CD4-positive, alpha-beta T cell (primary cell): ENCODE measurements around the gene L1CAM. TPM values are rescaled to one million over a fixed set of nuclear protein-coding genes. Genes with fewer than 3 reads are reported as not detected.

Source experiments
- ATAC-seq: fragments of 200-7000 bp; cut with Tn5 transposase; one replicate; pipeline ENCODE4 v1.10.0; 2022; ENCODE audit warnings: mild to moderate bottlenecking; ENCODE audit not compliant: poor library complexity
- CTCF ChIA-PET: fragments of 350-600 bp; sonication (Branson Sonifier 250); formaldehyde crosslinking; loops from one replicate; lab custom pipeline; 2021; ENCODE audit warnings: antibody characterized with exemption, inconsistent platforms; lab: Charles Lee
- POLR2A ChIA-PET: fragments of 350-600 bp; sonication (Branson Sonifier 250); formaldehyde crosslinking; loops from one replicate; lab custom pipeline; 2021; ENCODE audit warnings: antibody characterized with exemption, inconsistent platforms; lab: Charles Lee
- DNase-seq, 14 experiments: peaks; one replicate each; pipeline ENCODE4 v3.0.0-alpha.2; 2013 to 2020; ENCODE audit warnings: mixed read lengths in 2 of 14
- H3K27ac ChIP-seq, 2 donors: one replicate each; pipeline versions ENCODE4 v1.5.1 to v1.7.0; 2013; ENCODE audit warnings: low read length in 2 of 2, low read depth in 1 of 2, mild to moderate bottlenecking in 1 of 2
- H3K27me3 ChIP-seq, 2 experiments: 1 replicate in 1 of 2; 2 replicates in 1 of 2; pipeline versions ENCODE4 v1.6.1 to v1.7.0; 2013; ENCODE audit warnings: low read length in 2 of 2, control low read depth in 1 of 2, mild to moderate bottlenecking in 1 of 2, moderate library complexity in 1 of 2; ENCODE audit not compliant: insufficient read depth in 2 of 2, control insufficient read depth in 1 of 2
- H3K36me3 ChIP-seq: one replicate; pipeline ENCODE4 v1.6.1; 2013; ENCODE audit warnings: low read length, control low read depth; ENCODE audit not compliant: insufficient read depth
- H3K4me1 ChIP-seq: one replicate; pipeline ENCODE4 v1.6.1; 2013; ENCODE audit warnings: low read length, control low read depth; ENCODE audit not compliant: insufficient read depth
- H3K4me3 ChIP-seq: one replicate; pipeline ENCODE4 v1.5.1; 2013; ENCODE audit warnings: mild to moderate bottlenecking, low read length, moderate library complexity
- H3K9me3 ChIP-seq, 2 experiments: 1 replicate in 1 of 2; 2 replicates in 1 of 2; pipeline versions ENCODE4 v1.6.1 to v1.7.0; 2013; ENCODE audit warnings: low read length in 2 of 2, mild to moderate bottlenecking in 2 of 2, control low read depth in 1 of 2, moderate library complexity in 1 of 2; ENCODE audit not compliant: control insufficient read depth in 1 of 2, insufficient read depth in 1 of 2
- H3K27ac Mint-ChIP-seq: one replicate; pipeline ENCODE4 v1.8.0; 2020; ENCODE audit warnings: mixed read lengths
- H3K27me3 Mint-ChIP-seq: one replicate; pipeline ENCODE4 v1.8.0; 2021; ENCODE audit warnings: mixed read lengths
- H3K36me3 Mint-ChIP-seq: one replicate; pipeline ENCODE4 v1.8.0; 2021; ENCODE audit warnings: low read depth, mixed read lengths
- H3K4me1 Mint-ChIP-seq: one replicate; pipeline ENCODE4 v1.8.0; 2021; ENCODE audit warnings: low read depth, mixed read lengths
- H3K4me3 Mint-ChIP-seq: one replicate; pipeline ENCODE4 v1.8.0; 2020; ENCODE audit warnings: mild to moderate bottlenecking, mixed read lengths
- H3K9me3 Mint-ChIP-seq: one replicate; pipeline ENCODE4 v1.8.0; 2020; ENCODE audit warnings: mixed read lengths
- intact Hi-C, 2 experiments: fragments of 100-400 bp; cut with DNase I in 1 of 2; cut with micrococcal nuclease in 1 of 2; formaldehyde crosslinking; loops; one replicate each; pipeline versions ENCODE4 v1.15.1 to v1.9.0; 2023 to 2025; cut with DNase I, micrococcal nuclease
- total RNA-seq, 174 experiments: library from RNA in 2 of 174; stranded (reverse) in 2 of 174; gene quantifications; one replicate each; pipeline ENCODE4 v1.2.3 and lab custom pipeline; 2021 to 2026
- TF ChIP-seq, protein P1 (sequence below): fragments of 200-600 bp; IDR thresholded peaks from one replicate; pipeline ENCODE4 v1.8.0; 2022; ENCODE audit warnings: antibody characterized with exemption, mild to moderate bottlenecking

L1CAM gene
- total RNA-seq, 2 experiments from 2014 or later, result 0.89 to 1.2 TPM

DNA sequence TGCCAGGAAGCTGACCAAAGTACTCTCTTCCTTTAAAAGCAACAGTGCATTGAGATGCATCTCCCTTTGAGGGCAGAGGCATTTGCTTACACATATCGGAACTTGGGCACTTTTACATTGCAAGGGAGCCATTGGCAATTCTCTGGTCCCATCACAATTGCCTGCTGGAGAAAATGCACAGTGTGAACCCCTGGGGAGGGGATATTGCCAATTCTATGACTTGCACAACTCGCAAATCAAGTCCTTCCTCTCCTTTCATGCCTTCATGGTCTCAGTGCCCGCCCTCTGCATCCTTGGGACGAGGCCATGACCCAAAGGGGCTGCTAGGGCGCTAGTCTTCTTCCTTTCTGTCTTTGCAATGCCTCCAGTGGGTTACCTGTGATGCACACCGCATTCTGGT, 40.8 kb downstream of the L1CAM start:
- Histone ChIP-seq H3K4me1 (no peaks in the 10 kb centered on the region), H3K9me3 (no peaks in the 10 kb centered on the region), H3K36me3 (no peaks in the 10 kb centered on the region), H3K27ac (no peak overlapping the region), H3K27me3 (no peaks in the 10 kb centered on the region), H3K4me3 (no peak overlapping the region)
- DNase-seq (no peak), ATAC-seq (no peak)
- Mint-ChIP-seq H3K4me1 (no peaks in the 10 kb centered on the region), H3K4me3 (no peak overlapping the region), H3K36me3 (no peaks in the 10 kb centered on the region), H3K27ac (no peak overlapping the region), H3K27me3 (peaks cover 6% of the 10 kb centered on the region), H3K9me3 (no peaks in the 10 kb centered on the region)
- TF ChIP-seq, protein P1, sequence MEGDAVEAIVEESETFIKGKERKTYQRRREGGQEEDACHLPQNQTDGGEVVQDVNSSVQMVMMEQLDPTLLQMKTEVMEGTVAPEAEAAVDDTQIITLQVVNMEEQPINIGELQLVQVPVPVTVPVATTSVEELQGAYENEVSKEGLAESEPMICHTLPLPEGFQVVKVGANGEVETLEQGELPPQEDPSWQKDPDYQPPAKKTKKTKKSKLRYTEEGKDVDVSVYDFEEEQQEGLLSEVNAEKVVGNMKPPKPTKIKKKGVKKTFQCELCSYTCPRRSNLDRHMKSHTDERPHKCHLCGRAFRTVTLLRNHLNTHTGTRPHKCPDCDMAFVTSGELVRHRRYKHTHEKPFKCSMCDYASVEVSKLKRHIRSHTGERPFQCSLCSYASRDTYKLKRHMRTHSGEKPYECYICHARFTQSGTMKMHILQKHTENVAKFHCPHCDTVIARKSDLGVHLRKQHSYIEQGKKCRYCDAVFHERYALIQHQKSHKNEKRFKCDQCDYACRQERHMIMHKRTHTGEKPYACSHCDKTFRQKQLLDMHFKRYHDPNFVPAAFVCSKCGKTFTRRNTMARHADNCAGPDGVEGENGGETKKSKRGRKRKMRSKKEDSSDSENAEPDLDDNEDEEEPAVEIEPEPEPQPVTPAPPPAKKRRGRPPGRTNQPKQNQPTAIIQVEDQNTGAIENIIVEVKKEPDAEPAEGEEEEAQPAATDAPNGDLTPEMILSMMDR, result no peak
- ChIA-PET CTCF (no interaction called here), POLR2A (no interaction called here)
- intact Hi-C loops, result no loop called here

- ChIA-PET CTCF (no interaction called here), POLR2A (no interaction called here)
- no peak overlapping the region for H3K27ac Mint-ChIP-seq
- TF ChIP-seq, protein P1, result no peak
- no peak overlapping the region for H3K27ac ChIP-seq
- H3K4me3 Mint-ChIP-seq, result no peak overlapping the region
- no peaks in the 10 kb centered on the region for H3K9me3 ChIP-seq
- no peaks in the 10 kb centered on the region for H3K36me3 ChIP-seq
- no peaks in the 10 kb centered on the region for H3K4me1 Mint-ChIP-seq
- DNase-seq (no peak), ATAC-seq (no peak)
- H3K4me3 ChIP-seq, result no peak overlapping the region
- intact Hi-C loops, result no loop called here
- H3K27me3 Mint-ChIP-seq, result peaks cover 6% of the 10 kb centered on the region
- H3K9me3 Mint-ChIP-seq, result no peaks in the 10 kb centered on the region
- no peaks in the 10 kb centered on the region for H3K36me3 Mint-ChIP-seq
- H3K4me1 ChIP-seq, result no peaks in the 10 kb centered on the region
- no peaks in the 10 kb centered on the region for H3K27me3 ChIP-seq
Measured at GRCh38 chrX:153844509-153845082, 41.4 kb downstream of the L1CAM start.

DNA sequence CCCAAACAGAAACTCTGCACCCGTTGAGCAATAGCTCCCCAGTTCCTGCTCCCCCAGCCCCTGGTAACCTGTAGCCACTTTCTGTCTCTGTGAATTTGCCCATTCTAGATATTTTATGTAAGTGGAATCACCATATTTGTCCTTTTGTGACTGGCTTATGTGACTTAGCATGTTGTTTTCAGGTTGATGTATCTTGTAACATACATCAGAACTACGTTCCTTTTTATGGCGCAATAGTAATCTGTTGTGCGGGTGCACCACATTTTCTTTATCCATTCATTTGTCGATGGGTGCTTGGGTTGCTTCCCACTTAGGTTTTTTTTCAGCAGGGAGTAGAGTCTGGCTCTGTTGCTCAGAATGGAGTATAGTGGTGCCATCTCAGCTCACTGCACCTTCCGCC, 49.1 kb downstream of the L1CAM start:
- Histone ChIP-seq H3K36me3 (no peaks in the 10 kb centered on the region), H3K27ac (no peak overlapping the region), H3K27me3 (no peaks in the 10 kb centered on the region), H3K4me1 (no peaks in the 10 kb centered on the region), H3K9me3 (no peaks in the 10 kb centered on the region), H3K4me3 (no peak overlapping the region)
- no peaks in the 10 kb centered on the region for H3K9me3 Mint-ChIP-seq
- no peaks in the 10 kb centered on the region for H3K4me1 Mint-ChIP-seq
- ChIA-PET CTCF (no interaction called here), POLR2A (no interaction called here)
- H3K27me3 Mint-ChIP-seq, result no peaks in the 10 kb centered on the region
- intact Hi-C loops, result no loop called here
- no peak overlapping the region for H3K27ac Mint-ChIP-seq
- TF ChIP-seq, protein P1, result no peak
- ATAC-seq (no peak), DNase-seq (no peak)
- H3K4me3 Mint-ChIP-seq, result no peak overlapping the region
- H3K36me3 Mint-ChIP-seq, result no peaks in the 10 kb centered on the region
